HEK293 (cell line): ENCODE results near the gene DIP2C.

Source experiments
- BCL11A ChIP-seq: fragments of 450-650 bp; formaldehyde crosslinking; IDR thresholded peaks from 2 replicates; pipeline ENCODE4 v1.5.1; 2016; ENCODE audit warnings: low read depth, missing biosample characterization, missing genetic modification characterization
- BCL11B ChIP-seq: fragments of 450-650 bp; formaldehyde crosslinking; IDR thresholded peaks from 2 replicates; pipeline ENCODE4 v1.5.1; 2016; ENCODE audit warnings: low read depth, missing biosample characterization, missing genetic modification characterization
- HOXD13 ChIP-seq: sonication (generic); formaldehyde crosslinking; IDR thresholded peaks from 2 replicates; pipeline ENCODE4 v1.8.0; 2022; ENCODE audit warnings: missing genetic modification reagents, borderline replicate concordance
- KLF7 ChIP-seq: fragments of 450-650 bp; formaldehyde crosslinking; IDR thresholded peaks from 2 replicates; pipeline ENCODE4 v1.5.1; 2016; ENCODE audit warnings: missing biosample characterization, missing genetic modification characterization, borderline replicate concordance
- KLF9 ChIP-seq: fragments of 450-650 bp; formaldehyde crosslinking; IDR thresholded peaks from 2 replicates; pipeline ENCODE4 v1.5.1; 2016; ENCODE audit warnings: missing biosample characterization, missing genetic modification characterization, low read depth
- MYNN ChIP-seq: fragments of 450-650 bp; formaldehyde crosslinking; IDR thresholded peaks from 2 replicates; pipeline ENCODE4 v1.5.1; 2016; ENCODE audit warnings: missing biosample characterization, missing genetic modification characterization, borderline replicate concordance
- SALL2 ChIP-seq: fragments of 450-650 bp; formaldehyde crosslinking; IDR thresholded peaks from 2 replicates; pipeline ENCODE4 v1.5.0; 2017; ENCODE audit warnings: missing biosample characterization, mild to moderate bottlenecking, missing genetic modification characterization, borderline replicate concordance
- SP2 ChIP-seq: fragments of 450-650 bp; formaldehyde crosslinking; IDR thresholded peaks from 2 replicates; pipeline ENCODE4 v1.5.1; 2016; ENCODE audit warnings: missing biosample characterization, missing genetic modification characterization
- ZBTB1 ChIP-seq: fragments of 450-650 bp; formaldehyde crosslinking; IDR thresholded peaks from 2 replicates; pipeline ENCODE4 v1.5.1; 2016; ENCODE audit warnings: missing biosample characterization, missing genetic modification characterization
- ZBTB21 ChIP-seq: fragments of 450-650 bp; formaldehyde crosslinking; IDR thresholded peaks from 2 replicates; pipeline ENCODE4 v1.5.1; 2017; ENCODE audit warnings: missing biosample characterization, missing genetic modification characterization
- ZBTB7A ChIP-seq: fragments of 450-650 bp; formaldehyde crosslinking; IDR thresholded peaks from 2 replicates; pipeline ENCODE4 v1.5.1; 2016; ENCODE audit warnings: low read depth, missing biosample characterization, missing genetic modification characterization
- ZIC2 ChIP-seq: fragments of 450-650 bp; formaldehyde crosslinking; IDR thresholded peaks from 2 replicates; pipeline ENCODE4 v1.5.1; 2016; ENCODE audit warnings: missing biosample characterization, missing genetic modification characterization
- ZNF121 ChIP-seq: fragments of 450-650 bp; formaldehyde crosslinking; IDR thresholded peaks from 2 replicates; pipeline ENCODE4 v1.5.1; 2016; ENCODE audit warnings: missing biosample characterization, missing genetic modification characterization
- ZNF146 ChIP-seq: fragments of 450-650 bp; formaldehyde crosslinking; IDR thresholded peaks from 2 replicates; pipeline ENCODE4 v1.5.1; 2016; ENCODE audit warnings: missing biosample characterization, missing genetic modification characterization
- ZNF174 ChIP-seq: fragments of 450-650 bp; formaldehyde crosslinking; IDR thresholded peaks from 2 replicates; pipeline ENCODE4 v1.5.0; 2017; ENCODE audit warnings: missing biosample characterization, mild to moderate bottlenecking, missing genetic modification characterization
- ZNF266 ChIP-seq: fragments of 450-650 bp; formaldehyde crosslinking; IDR thresholded peaks from 2 replicates; pipeline ENCODE4 v1.5.1; 2016; ENCODE audit warnings: missing biosample characterization, missing genetic modification characterization, low read depth
- ZNF350 ChIP-seq: fragments of 450-650 bp; formaldehyde crosslinking; IDR thresholded peaks from 2 replicates; pipeline ENCODE4 v1.5.0; 2017; ENCODE audit warnings: missing biosample characterization, mild to moderate bottlenecking, missing genetic modification characterization
- ZNF354C ChIP-seq: fragments of 450-650 bp; formaldehyde crosslinking; IDR thresholded peaks from 2 replicates; pipeline ENCODE4 v1.5.1; 2016; ENCODE audit warnings: missing biosample characterization, missing genetic modification characterization, low read depth, borderline replicate concordance
- ZNF37A ChIP-seq: fragments of 450-650 bp; IDR thresholded peaks from 2 replicates; pipeline ENCODE4 v1.5.1; 2018; ENCODE audit warnings: missing biosample characterization, missing genetic modification characterization
- ZNF404 ChIP-seq: fragments of 450-650 bp; formaldehyde crosslinking; IDR thresholded peaks from 2 replicates; pipeline ENCODE4 v1.5.1; 2017; ENCODE audit warnings: missing biosample characterization, missing genetic modification characterization
- ZNF423 ChIP-seq: fragments of 450-650 bp; formaldehyde crosslinking; IDR thresholded peaks from 2 replicates; pipeline ENCODE4 v1.5.1; 2016; ENCODE audit warnings: missing biosample characterization, missing genetic modification characterization
- ZNF501 ChIP-seq: fragments of 450-650 bp; formaldehyde crosslinking; IDR thresholded peaks from 2 replicates; pipeline ENCODE4 v1.5.1; 2016; ENCODE audit warnings: missing biosample characterization, missing genetic modification characterization
- ZNF530 ChIP-seq: fragments of 450-650 bp; formaldehyde crosslinking; IDR thresholded peaks from 2 replicates; pipeline ENCODE4 v1.5.1; 2016; ENCODE audit warnings: low read depth, missing biosample characterization, missing genetic modification characterization
- ZNF658 ChIP-seq: fragments of 450-650 bp; formaldehyde crosslinking; IDR thresholded peaks from 2 replicates; pipeline ENCODE4; 2016; ENCODE audit warnings: missing biosample characterization, missing genetic modification characterization
- ZNF768 ChIP-seq: fragments of 450-650 bp; formaldehyde crosslinking; IDR thresholded peaks from 2 replicates; pipeline ENCODE4 v1.5.1; 2018; ENCODE audit warnings: missing biosample characterization, mild to moderate bottlenecking, missing genetic modification characterization
- ZNF837 ChIP-seq: fragments of 450-650 bp; formaldehyde crosslinking; IDR thresholded peaks from 2 replicates; pipeline ENCODE4 v1.5.1; 2016; ENCODE audit warnings: missing biosample characterization, missing genetic modification characterization
- ZSCAN23 ChIP-seq: fragments of 450-650 bp; formaldehyde crosslinking; IDR thresholded peaks from 2 replicates; pipeline ENCODE4 v1.5.1; 2016; ENCODE audit warnings: missing biosample characterization, missing genetic modification characterization
- ZXDB ChIP-seq: fragments of 450-650 bp; formaldehyde crosslinking; IDR thresholded peaks from 2 replicates; pipeline ENCODE4 v1.5.1; 2016; ENCODE audit warnings: missing biosample characterization, missing genetic modification characterization
- TF ChIP-seq, protein P1 (sequence below): fragments of 450-650 bp; formaldehyde crosslinking; IDR thresholded peaks from 2 replicates; pipeline ENCODE4 v1.5.1; 2016; ENCODE audit warnings: missing biosample characterization, missing genetic modification characterization, borderline replicate concordance
- TF ChIP-seq, protein P2 (sequence below): fragments of 450-650 bp; formaldehyde crosslinking; IDR thresholded peaks from 2 replicates; pipeline ENCODE4 v1.5.1; 2017; ENCODE audit warnings: missing biosample characterization, mild to moderate bottlenecking, missing genetic modification characterization, moderate library complexity
- TF ChIP-seq, protein P3 (sequence below): sonication (generic); formaldehyde crosslinking; IDR thresholded peaks from 2 replicates; pipeline ENCODE4 v1.8.1; 2022; ENCODE audit warnings: mild to moderate bottlenecking, moderate library complexity, missing genetic modification reagents
- TF ChIP-seq, protein P4 (sequence below): fragments of 450-650 bp; formaldehyde crosslinking; IDR thresholded peaks from 2 replicates; pipeline ENCODE4 v1.5.1; 2016; ENCODE audit warnings: missing biosample characterization, missing genetic modification characterization

The DIP2C gene

DNA sequence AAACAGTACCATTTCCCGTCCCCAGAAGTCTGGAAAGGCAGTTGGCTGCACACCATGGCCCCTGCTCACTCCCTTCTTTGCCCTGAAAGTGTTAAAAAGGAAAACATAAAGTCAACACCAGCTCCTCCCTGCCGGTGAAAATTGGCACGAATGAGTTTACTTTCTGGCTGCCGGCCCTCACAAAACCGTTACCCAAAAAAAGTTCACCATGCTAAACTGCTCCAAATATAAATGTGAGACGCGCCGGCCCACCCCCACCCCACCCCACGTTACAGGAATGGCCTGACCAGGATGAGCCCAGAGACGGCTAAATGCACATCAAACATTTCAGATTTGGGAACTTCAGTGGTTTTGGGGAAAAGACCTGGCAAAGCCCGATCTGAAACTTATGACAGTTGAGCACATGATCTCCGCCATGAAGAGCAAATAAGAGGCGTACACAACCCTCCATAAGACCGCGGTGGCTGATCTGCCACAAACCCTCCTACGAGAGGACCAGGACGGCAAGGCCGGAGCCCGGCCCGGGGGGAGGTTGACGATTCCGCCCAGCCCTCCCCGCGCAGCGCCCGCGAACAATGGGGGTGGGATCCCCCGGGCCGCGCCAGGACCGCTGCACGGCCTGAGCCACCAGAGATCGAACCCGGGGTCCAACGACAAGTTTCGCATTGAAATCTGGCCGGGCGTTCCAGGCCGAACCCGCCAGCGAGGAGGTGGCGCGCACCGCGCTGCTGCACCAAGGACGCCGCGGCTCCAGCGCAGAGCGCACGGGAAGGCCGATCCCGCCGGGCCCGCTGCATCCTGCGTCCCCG, 952 bp downstream of the DIP2C start (continued):
- TF ChIP-seq BCL11A (tag by site-specific recombination) (no peak), ZNF658 (tag by site-specific recombination) (no peak), ZNF174 (tag by site-specific recombination) (no peak), ZNF423 (tag by site-specific recombination) (no peak), ZBTB21 (tag by site-specific recombination) (no peak), SP2 (tag by site-specific recombination) (peak; percentile 58), SALL2 (tag by site-specific recombination) (no peak), ZNF501 (tag by site-specific recombination) (0 out of 2 replicates have a peak, but pooled peaks have one; percentile 21), ZNF404 (tag by site-specific recombination) (no peak), ZBTB7A (no peak), ZNF354C (tag by site-specific recombination) (no peak), ZNF121 (tag by site-specific recombination) (peak; percentile 23; the same call in 1 of the 2 replicates), BCL11B (tag by site-specific recombination) (no peak), MYNN (tag by site-specific recombination) (no peak), ZNF350 (tag by site-specific recombination) (no peak), ZXDB (tag by site-specific recombination) (no peak), ZNF37A (tag by site-specific recombination) (no peak), KLF9 (tag by site-specific recombination) (no peak), KLF7 (no peak), ZNF530 (tag by site-specific recombination) (no peak), ZNF768 (tag by site-specific recombination) (no peak), ZNF266 (no peak), ZNF146 (no peak), ZIC2 (tag by site-specific recombination) (no peak), HOXD13 (CRISPR knock-in tag) (no peak), ZNF837 (tag by site-specific recombination) (no peak), ZBTB1 (no peak), ZSCAN23 (tag by site-specific recombination) (no peak)
- TF ChIP-seq, protein P1, sequence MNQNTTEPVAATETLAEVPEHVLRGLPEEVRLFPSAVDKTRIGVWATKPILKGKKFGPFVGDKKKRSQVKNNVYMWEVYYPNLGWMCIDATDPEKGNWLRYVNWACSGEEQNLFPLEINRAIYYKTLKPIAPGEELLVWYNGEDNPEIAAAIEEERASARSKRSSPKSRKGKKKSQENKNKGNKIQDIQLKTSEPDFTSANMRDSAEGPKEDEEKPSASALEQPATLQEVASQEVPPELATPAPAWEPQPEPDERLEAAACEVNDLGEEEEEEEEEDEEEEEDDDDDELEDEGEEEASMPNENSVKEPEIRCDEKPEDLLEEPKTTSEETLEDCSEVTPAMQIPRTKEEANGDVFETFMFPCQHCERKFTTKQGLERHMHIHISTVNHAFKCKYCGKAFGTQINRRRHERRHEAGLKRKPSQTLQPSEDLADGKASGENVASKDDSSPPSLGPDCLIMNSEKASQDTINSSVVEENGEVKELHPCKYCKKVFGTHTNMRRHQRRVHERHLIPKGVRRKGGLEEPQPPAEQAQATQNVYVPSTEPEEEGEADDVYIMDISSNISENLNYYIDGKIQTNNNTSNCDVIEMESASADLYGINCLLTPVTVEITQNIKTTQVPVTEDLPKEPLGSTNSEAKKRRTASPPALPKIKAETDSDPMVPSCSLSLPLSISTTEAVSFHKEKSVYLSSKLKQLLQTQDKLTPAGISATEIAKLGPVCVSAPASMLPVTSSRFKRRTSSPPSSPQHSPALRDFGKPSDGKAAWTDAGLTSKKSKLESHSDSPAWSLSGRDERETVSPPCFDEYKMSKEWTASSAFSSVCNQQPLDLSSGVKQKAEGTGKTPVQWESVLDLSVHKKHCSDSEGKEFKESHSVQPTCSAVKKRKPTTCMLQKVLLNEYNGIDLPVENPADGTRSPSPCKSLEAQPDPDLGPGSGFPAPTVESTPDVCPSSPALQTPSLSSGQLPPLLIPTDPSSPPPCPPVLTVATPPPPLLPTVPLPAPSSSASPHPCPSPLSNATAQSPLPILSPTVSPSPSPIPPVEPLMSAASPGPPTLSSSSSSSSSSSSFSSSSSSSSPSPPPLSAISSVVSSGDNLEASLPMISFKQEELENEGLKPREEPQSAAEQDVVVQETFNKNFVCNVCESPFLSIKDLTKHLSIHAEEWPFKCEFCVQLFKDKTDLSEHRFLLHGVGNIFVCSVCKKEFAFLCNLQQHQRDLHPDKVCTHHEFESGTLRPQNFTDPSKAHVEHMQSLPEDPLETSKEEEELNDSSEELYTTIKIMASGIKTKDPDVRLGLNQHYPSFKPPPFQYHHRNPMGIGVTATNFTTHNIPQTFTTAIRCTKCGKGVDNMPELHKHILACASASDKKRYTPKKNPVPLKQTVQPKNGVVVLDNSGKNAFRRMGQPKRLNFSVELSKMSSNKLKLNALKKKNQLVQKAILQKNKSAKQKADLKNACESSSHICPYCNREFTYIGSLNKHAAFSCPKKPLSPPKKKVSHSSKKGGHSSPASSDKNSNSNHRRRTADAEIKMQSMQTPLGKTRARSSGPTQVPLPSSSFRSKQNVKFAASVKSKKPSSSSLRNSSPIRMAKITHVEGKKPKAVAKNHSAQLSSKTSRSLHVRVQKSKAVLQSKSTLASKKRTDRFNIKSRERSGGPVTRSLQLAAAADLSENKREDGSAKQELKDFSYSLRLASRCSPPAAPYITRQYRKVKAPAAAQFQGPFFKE, result no peak
- TF ChIP-seq, protein P2, sequence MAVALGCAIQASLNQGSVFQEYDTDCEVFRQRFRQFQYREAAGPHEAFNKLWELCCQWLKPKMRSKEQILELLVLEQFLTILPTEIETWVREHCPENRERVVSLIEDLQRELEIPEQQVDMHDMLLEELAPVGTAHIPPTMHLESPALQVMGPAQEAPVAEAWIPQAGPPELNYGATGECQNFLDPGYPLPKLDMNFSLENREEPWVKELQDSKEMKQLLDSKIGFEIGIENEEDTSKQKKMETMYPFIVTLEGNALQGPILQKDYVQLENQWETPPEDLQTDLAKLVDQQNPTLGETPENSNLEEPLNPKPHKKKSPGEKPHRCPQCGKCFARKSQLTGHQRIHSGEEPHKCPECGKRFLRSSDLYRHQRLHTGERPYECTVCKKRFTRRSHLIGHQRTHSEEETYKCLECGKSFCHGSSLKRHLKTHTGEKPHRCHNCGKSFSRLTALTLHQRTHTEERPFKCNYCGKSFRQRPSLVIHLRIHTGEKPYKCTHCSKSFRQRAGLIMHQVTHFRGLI (tag by site-specific recombination), result peak; percentile 52; the same call in 1 of the 2 replicates
- TF ChIP-seq, protein P3, sequence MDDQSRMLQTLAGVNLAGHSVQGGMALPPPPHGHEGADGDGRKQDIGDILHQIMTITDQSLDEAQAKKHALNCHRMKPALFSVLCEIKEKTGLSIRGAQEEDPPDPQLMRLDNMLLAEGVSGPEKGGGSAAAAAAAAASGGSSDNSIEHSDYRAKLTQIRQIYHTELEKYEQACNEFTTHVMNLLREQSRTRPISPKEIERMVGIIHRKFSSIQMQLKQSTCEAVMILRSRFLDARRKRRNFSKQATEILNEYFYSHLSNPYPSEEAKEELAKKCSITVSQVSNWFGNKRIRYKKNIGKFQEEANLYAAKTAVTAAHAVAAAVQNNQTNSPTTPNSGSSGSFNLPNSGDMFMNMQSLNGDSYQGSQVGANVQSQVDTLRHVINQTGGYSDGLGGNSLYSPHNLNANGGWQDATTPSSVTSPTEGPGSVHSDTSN (CRISPR knock-in tag), result no peak; the same call in 1 of the 2 replicates
- TF ChIP-seq, protein P4, sequence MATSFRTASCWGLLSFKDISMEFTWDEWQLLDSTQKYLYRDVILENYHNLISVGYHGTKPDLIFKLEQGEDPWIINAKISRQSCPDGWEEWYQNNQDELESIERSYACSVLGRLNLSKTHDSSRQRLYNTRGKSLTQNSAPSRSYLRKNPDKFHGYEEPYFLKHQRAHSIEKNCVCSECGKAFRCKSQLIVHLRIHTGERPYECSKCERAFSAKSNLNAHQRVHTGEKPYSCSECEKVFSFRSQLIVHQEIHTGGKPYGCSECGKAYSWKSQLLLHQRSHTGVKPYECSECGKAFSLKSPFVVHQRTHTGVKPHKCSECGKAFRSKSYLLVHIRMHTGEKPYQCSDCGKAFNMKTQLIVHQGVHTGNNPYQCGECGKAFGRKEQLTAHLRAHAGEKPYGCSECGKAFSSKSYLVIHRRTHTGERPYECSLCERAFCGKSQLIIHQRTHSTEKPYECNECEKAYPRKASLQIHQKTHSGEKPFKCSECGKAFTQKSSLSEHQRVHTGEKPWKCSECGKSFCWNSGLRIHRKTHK (tag by site-specific recombination), result no peak
